Measurements from ENCODE around the gene SEMA3F.

GRCh38 chr3:50154840-50155490, at the start of gene SEMA3F:
- TF ChIP-seq CTCF (IDR thresholded peaks at IDR 0.05; ENCODE audit: insufficient read depth, low read length, poor library complexity, severe bottlenecking) = no peak
- TF ChIP-seq EZH2phosphoT487 (conservative IDR thresholded peaks at IDR 0.05; ENCODE audit: low read length) = no peak

All from SU-DHL-6 (cell line).